Activated T-cell treated with anti-CD3 and anti-CD28 coated beads, Interleukin-2, amount 50 U/mL, for 24 hours (primary cell): Measurements from ENCODE around the gene RERG.
"Not testable (repeated sequence)": the region's sequence is repeated elsewhere in the genome, so short reads cannot be mapped to it uniquely, and the experiment has no call there.

Experiments used
- DNase-seq: peaks from one replicate; pipeline ENCODE4 v3.0.0-alpha.2; 2020
- H3K27ac Mint-ChIP-seq: 2 replicates; pipeline ENCODE4 v1.8.0; 2020; ENCODE audit warnings: mild to moderate bottlenecking, mixed read lengths
- H3K27me3 Mint-ChIP-seq: 2 replicates; pipeline ENCODE4 v1.8.0; 2020; ENCODE audit warnings: mixed read lengths
- H3K36me3 Mint-ChIP-seq: 2 replicates; pipeline ENCODE4 v1.8.0; 2020; ENCODE audit warnings: low read depth, mixed read lengths
- H3K4me1 Mint-ChIP-seq: 2 replicates; pipeline ENCODE4 v1.8.0; 2020; ENCODE audit warnings: low read depth, mixed read lengths
- H3K4me3 Mint-ChIP-seq: 2 replicates; pipeline ENCODE4 v1.8.0; 2020; ENCODE audit warnings: mild to moderate bottlenecking, moderate library complexity, mixed read lengths
- H3K9me3 Mint-ChIP-seq: 2 replicates; pipeline ENCODE4 v1.8.0; 2020; ENCODE audit warnings: mixed read lengths

The RERG gene

GRCh38 chr12:15115434-15115833, 105.8 kb downstream of the RERG start:
- no peak overlapping the region for H3K27ac Mint-ChIP-seq

GRCh38 chr12:15114501-15114900, 106.7 kb downstream of the RERG start:
- H3K4me1 Mint-ChIP-seq = no peaks in the 10 kb centered on the region
- H3K9me3 Mint-ChIP-seq = no peaks in the 10 kb centered on the region
- no peak for DNase-seq
- H3K4me3 Mint-ChIP-seq = no peak overlapping the region
- no peak overlapping the region for H3K27ac Mint-ChIP-seq
- H3K27me3 Mint-ChIP-seq = peaks cover 12% of the 10 kb centered on the region
- H3K36me3 Mint-ChIP-seq = no peaks in the 10 kb centered on the region

More at GRCh38 chr12:15115434-15115833, 105.8 kb downstream of the RERG start:
- H3K27me3 Mint-ChIP-seq = peaks cover 9% of the 10 kb centered on the region
- no peak for DNase-seq
- H3K9me3 Mint-ChIP-seq = no peaks in the 10 kb centered on the region
- H3K4me1 Mint-ChIP-seq = no peaks in the 10 kb centered on the region
- H3K36me3 Mint-ChIP-seq = no peaks in the 10 kb centered on the region
- H3K4me3 Mint-ChIP-seq = no peak overlapping the region

GRCh38 chr12:15092826-15093225, 128.4 kb downstream of the RERG start:
- Mint-ChIP-seq H3K4me1 (peaks cover 3% of the 10 kb centered on the region), H3K27ac (no peak overlapping the region), H3K4me3 (no peak overlapping the region), H3K9me3 (no peaks in the 10 kb centered on the region), H3K27me3 (peaks cover 4% of the 10 kb centered on the region), H3K36me3 (no peaks in the 10 kb centered on the region)
- DNase-seq = no peak

GRCh38 chr12:15090441-15090840, 130.8 kb downstream of the RERG start:
- H3K9me3 Mint-ChIP-seq = no peaks in the 10 kb centered on the region
- H3K36me3 Mint-ChIP-seq = no peaks in the 10 kb centered on the region
- DNase-seq = no peak
- no peak overlapping the region for H3K4me3 Mint-ChIP-seq
- no peaks in the 10 kb centered on the region for H3K27me3 Mint-ChIP-seq
- H3K4me1 Mint-ChIP-seq = peaks cover 4% of the 10 kb centered on the region
- H3K27ac Mint-ChIP-seq = no peak overlapping the region

GRCh38 chr12:15088105-15088504, 133.1 kb downstream of the RERG start:
- no peak for DNase-seq
- no peaks in the 10 kb centered on the region for H3K27me3 Mint-ChIP-seq
- no peak overlapping the region for H3K4me3 Mint-ChIP-seq
- H3K27ac Mint-ChIP-seq = no peak overlapping the region
- H3K36me3 Mint-ChIP-seq = no peaks in the 10 kb centered on the region
- peaks cover 4% of the 10 kb centered on the region for H3K4me1 Mint-ChIP-seq
- H3K9me3 Mint-ChIP-seq = no peaks in the 10 kb centered on the region

- not testable (repeated sequence) for H3K4me3 Mint-ChIP-seq, DNase-seq, H3K36me3 Mint-ChIP-seq, H3K27me3 Mint-ChIP-seq, H3K9me3 Mint-ChIP-seq
- Mint-ChIP-seq H3K4me1 (peaks cover 13% of the 10 kb centered on the region), H3K27ac (peak overlapping the region; percentile 27)
These were observed 143.5 kb downstream of the RERG start for GRCh38 chr12:15077751-15078150.

GRCh38 chr12:15074351-15074750, 146.9 kb downstream of the RERG start:
- peaks cover 13% of the 10 kb centered on the region for H3K4me1 Mint-ChIP-seq
- H3K4me3 Mint-ChIP-seq = no peak overlapping the region
- H3K36me3 Mint-ChIP-seq = no peaks in the 10 kb centered on the region
- no peak for DNase-seq
- peaks cover 22% of the 10 kb centered on the region for H3K27me3 Mint-ChIP-seq
- no peak overlapping the region for H3K27ac Mint-ChIP-seq
- H3K9me3 Mint-ChIP-seq = no peaks in the 10 kb centered on the region

GRCh38 chr12:15059123-15059522, 162.1 kb downstream of the RERG start:
- H3K9me3 Mint-ChIP-seq = peaks cover 2% of the 10 kb centered on the region
- no peaks in the 10 kb centered on the region for H3K4me1 Mint-ChIP-seq
- H3K36me3 Mint-ChIP-seq = no peaks in the 10 kb centered on the region
- H3K4me3 Mint-ChIP-seq = no peak overlapping the region
- H3K27me3 Mint-ChIP-seq = peaks cover 15% of the 10 kb centered on the region
- no peak overlapping the region for H3K27ac Mint-ChIP-seq
- no peak for DNase-seq
